OCI-LY1 (cell line): Measurements from ENCODE around the gene FBXO47.

Source experiments
- H2AFZ ChIP-seq: fragments of 200-600 bp; sonication (generic), shearing (Covaris generic); 2 replicates; pipeline ENCODE4 v1.6.0; 2014; ENCODE audit warnings: antibody characterized with exemption, mild to moderate bottlenecking, low read length
- H3F3A ChIP-seq: fragments of 200-600 bp; sonication (generic), shearing (Covaris generic); 2 replicates; pipeline ENCODE4 v1.6.0; 2014; ENCODE audit warnings: mild to moderate bottlenecking, antibody characterized with exemption, low read length, moderate library complexity; ENCODE audit not compliant: insufficient read depth
- H3K27ac ChIP-seq: fragments of 200-600 bp; sonication (generic); 2 replicates; pipeline ENCODE4 v1.5.1; 2014; ENCODE audit warnings: low read length, mixed run types, mild to moderate bottlenecking, low read depth; ENCODE audit not compliant: poor library complexity, severe bottlenecking
- H3K27me3 ChIP-seq: fragments of 200-600 bp; sonication (generic); 2 replicates; pipeline ENCODE4 v1.6.0; 2014; ENCODE audit warnings: antibody characterized with exemption, mild to moderate bottlenecking, low read length, moderate library complexity; ENCODE audit not compliant: insufficient read depth
- H3K36me3 ChIP-seq: fragments of 200-600 bp; sonication (generic); 2 replicates; pipeline ENCODE4 v1.6.1; 2014; ENCODE audit warnings: mild to moderate bottlenecking, antibody characterized with exemption, low read length, moderate library complexity, mixed read lengths; ENCODE audit not compliant: insufficient read depth
- H3K4me1 ChIP-seq: fragments of 200-600 bp; sonication (generic); 2 replicates; pipeline ENCODE4 v1.5.1; 2014; ENCODE audit warnings: mild to moderate bottlenecking, low read length, moderate library complexity; ENCODE audit not compliant: insufficient read depth, severe bottlenecking
- H3K4me2 ChIP-seq: fragments of 200-600 bp; sonication (generic), shearing (Covaris generic); 2 replicates; pipeline ENCODE4 v1.6.1; 2014; ENCODE audit warnings: low read length
- H3K4me3 ChIP-seq: fragments of 200-600 bp; sonication (generic); 2 replicates; pipeline ENCODE4 v1.5.1; 2014; ENCODE audit warnings: low read length, low read depth, mild to moderate bottlenecking, mixed read lengths; ENCODE audit not compliant: poor library complexity, severe bottlenecking
- H3K79me2 ChIP-seq: fragments of 200-600 bp; shearing (Covaris generic); 2 replicates; pipeline ENCODE4 v1.6.1; 2016; ENCODE audit warnings: mixed run types, low read length, mixed read lengths; ENCODE audit not compliant: insufficient read depth
- H3K9ac ChIP-seq: fragments of 200-600 bp; sonication (generic), shearing (Covaris generic); 2 replicates; pipeline ENCODE4 v1.6.1; 2014; ENCODE audit warnings: mild to moderate bottlenecking, low read length, mixed read lengths
- H3K9me2 ChIP-seq: fragments of 200-600 bp; sonication (generic), shearing (Covaris generic); 2 replicates; pipeline ENCODE4 v1.6.1; 2014; ENCODE audit warnings: low read depth, mild to moderate bottlenecking, low read length, mixed read lengths
- H3K9me3 ChIP-seq: fragments of 200-600 bp; shearing (Covaris generic); 2 replicates; pipeline ENCODE4 v1.6.1; 2014; ENCODE audit warnings: low read length, mixed read lengths
- H4K20me1 ChIP-seq: fragments of 200-600 bp; sonication (generic), shearing (Covaris generic); 2 replicates; pipeline ENCODE4 v1.6.0; 2016; ENCODE audit warnings: mild to moderate bottlenecking, low read length; ENCODE audit not compliant: insufficient read depth
- EZH2 ChIP-seq: fragments of 200-600 bp; sonication (generic), shearing (Covaris generic); IDR thresholded peaks from 2 replicates; pipeline ENCODE4 v1.8.0; 2017; ENCODE audit warnings: borderline replicate concordance, mixed run types, mild to moderate bottlenecking, antibody characterized with exemption, low read length, moderate library complexity, mixed read lengths
- TF ChIP-seq, protein P1 (sequence below): fragments of 200-600 bp; sonication (generic), shearing (Covaris generic); IDR thresholded peaks from 2 replicates; pipeline ENCODE4 v1.5.1; 2017; ENCODE audit warnings: mild to moderate bottlenecking, antibody characterized with exemption, low read length, moderate library complexity, mixed read lengths

FBXO47 gene

DNA sequence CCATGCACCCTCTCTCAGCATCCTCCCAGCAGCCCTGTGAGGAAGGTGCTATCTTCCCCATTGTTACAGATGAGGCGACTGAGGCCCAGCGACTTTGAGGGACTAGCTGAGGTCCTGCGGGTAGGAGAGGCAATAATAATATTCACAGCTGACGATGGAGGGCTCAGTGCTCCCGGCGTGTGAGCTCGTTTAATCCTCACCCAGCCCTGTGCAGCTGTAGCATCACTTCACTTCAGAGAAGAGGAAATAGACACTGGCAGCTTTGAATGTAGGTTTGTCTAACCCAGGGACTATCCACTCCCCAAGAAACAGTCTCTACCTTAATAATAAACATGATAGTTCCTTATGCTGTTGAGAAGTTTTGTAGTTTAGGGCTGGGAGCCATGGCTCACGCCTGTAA is 75.8 kb downstream of the FBXO47 start:
- peaks cover 51% of the 10 kb centered on the region; the same call in 1 of the 2 replicates for H3K36me3 ChIP-seq
- TF ChIP-seq EZH2, result no peak
- TF ChIP-seq, protein P1, sequence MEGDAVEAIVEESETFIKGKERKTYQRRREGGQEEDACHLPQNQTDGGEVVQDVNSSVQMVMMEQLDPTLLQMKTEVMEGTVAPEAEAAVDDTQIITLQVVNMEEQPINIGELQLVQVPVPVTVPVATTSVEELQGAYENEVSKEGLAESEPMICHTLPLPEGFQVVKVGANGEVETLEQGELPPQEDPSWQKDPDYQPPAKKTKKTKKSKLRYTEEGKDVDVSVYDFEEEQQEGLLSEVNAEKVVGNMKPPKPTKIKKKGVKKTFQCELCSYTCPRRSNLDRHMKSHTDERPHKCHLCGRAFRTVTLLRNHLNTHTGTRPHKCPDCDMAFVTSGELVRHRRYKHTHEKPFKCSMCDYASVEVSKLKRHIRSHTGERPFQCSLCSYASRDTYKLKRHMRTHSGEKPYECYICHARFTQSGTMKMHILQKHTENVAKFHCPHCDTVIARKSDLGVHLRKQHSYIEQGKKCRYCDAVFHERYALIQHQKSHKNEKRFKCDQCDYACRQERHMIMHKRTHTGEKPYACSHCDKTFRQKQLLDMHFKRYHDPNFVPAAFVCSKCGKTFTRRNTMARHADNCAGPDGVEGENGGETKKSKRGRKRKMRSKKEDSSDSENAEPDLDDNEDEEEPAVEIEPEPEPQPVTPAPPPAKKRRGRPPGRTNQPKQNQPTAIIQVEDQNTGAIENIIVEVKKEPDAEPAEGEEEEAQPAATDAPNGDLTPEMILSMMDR, result no peak
- no peaks in the 10 kb centered on the region for H3F3A ChIP-seq
- H3K4me1 ChIP-seq, result peaks cover 56% of the 10 kb centered on the region
- H4K20me1 ChIP-seq, result no peaks in the 10 kb centered on the region
- no peak overlapping the region for H3K4me3 ChIP-seq
- peak overlapping the region; percentile 92 for H3K27ac ChIP-seq
- H3K79me2 ChIP-seq, result no peaks in the 10 kb centered on the region
- no peak overlapping the region for H2AFZ ChIP-seq
- H3K27me3 ChIP-seq, result no peaks in the 10 kb centered on the region
- no peaks in the 10 kb centered on the region for H3K9me3 ChIP-seq
- peak overlapping the region; percentile 21; the same call in 1 of the 2 replicates for H3K4me2 ChIP-seq
- H3K9ac ChIP-seq, result peak overlapping the region; percentile 36; the same call in 1 of the 2 replicates
- H3K9me2 ChIP-seq, result no peaks in the 10 kb centered on the region

- H4K20me1 ChIP-seq, result no peaks in the 10 kb centered on the region
- no peak for TF ChIP-seq EZH2
- TF ChIP-seq, protein P1, result no peak
- H3K27me3 ChIP-seq, result no peaks in the 10 kb centered on the region
- no peak overlapping the region for H3K4me3 ChIP-seq
- H3K36me3 ChIP-seq, result peaks cover 41% of the 10 kb centered on the region; the same call in 1 of the 2 replicates
- H3K27ac ChIP-seq, result peak overlapping the region; percentile 92
- no peak overlapping the region for H2AFZ ChIP-seq
- no peaks in the 10 kb centered on the region for H3K9me2 ChIP-seq
- no peaks in the 10 kb centered on the region for H3K79me2 ChIP-seq
- no peak overlapping the region; the same call in 1 of the 2 replicates for H3K4me2 ChIP-seq
- no peaks in the 10 kb centered on the region for H3K9me3 ChIP-seq
- H3F3A ChIP-seq, result no peaks in the 10 kb centered on the region
- peaks cover 66% of the 10 kb centered on the region for H3K4me1 ChIP-seq
- no peak overlapping the region; the same call in 1 of the 2 replicates for H3K9ac ChIP-seq
Observed at GRCh38 chr17:38890410-38890746, 76.8 kb downstream of the FBXO47 start.

DNA sequence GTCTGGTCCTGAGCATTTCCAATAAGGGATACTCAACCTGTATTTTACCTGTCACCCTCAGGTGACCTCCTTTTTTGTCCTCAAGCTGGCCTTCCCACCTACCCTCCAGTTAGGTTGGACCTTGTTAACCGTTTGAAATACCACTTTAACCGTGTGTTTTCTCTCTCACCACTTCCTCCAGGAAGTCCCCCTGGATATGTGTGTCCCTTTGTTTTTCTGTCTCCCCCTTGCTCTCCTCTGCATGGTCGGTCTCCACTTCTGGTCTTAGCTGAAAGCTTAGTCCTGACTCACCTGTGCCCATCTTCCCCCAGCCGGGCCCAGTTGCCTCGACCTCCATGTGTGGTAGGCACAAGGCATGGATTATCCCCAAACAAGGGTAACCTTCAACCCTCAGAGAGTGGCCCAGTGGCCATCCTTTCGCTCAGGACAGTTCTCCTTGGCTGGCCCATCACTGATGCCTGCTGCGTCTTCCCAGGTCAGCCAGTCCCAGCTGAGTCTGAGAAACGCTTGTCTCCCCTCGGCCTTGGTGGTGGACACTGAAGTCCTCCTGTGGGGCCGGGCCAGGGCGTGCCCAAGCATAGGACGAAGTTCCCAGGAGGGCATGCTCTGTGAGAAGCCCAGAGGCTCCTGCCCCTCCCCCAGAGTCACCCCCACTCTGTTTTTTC is 77.3 kb downstream of the FBXO47 start:
- Histone ChIP-seq H3F3A (no peaks in the 10 kb centered on the region), H3K4me3 (no peak overlapping the region), H3K27ac (peak overlapping the region; percentile 92), H3K36me3 (peaks cover 41% of the 10 kb centered on the region; the same call in 1 of the 2 replicates), H3K9me3 (no peaks in the 10 kb centered on the region), H2AFZ (no peak overlapping the region), H3K9ac (no peak overlapping the region), H3K27me3 (no peaks in the 10 kb centered on the region), H3K4me2 (no peak overlapping the region), H3K9me2 (no peaks in the 10 kb centered on the region), H3K79me2 (no peaks in the 10 kb centered on the region), H3K4me1 (peaks cover 71% of the 10 kb centered on the region), H4K20me1 (no peaks in the 10 kb centered on the region)
- TF ChIP-seq, protein P1, result no peak
- no peak for TF ChIP-seq EZH2
